Skin of body (tissue), 2 donors: Measurements from ENCODE around the gene AP4B1. TPM values are rescaled to one million over a fixed set of nuclear protein-coding genes. Genes with fewer than 3 reads are reported as not detected.
A peak's percentile ranks its signal among the peaks of the same experiment; 100 is the strongest.
"Not testable (repeated sequence)": the region's sequence is repeated elsewhere in the genome, so short reads cannot be mapped to it uniquely, and the experiment has no call there.

Source experiments
- DNase-seq: peaks from one replicate; lab custom pipeline; 2025; lab: John Stamatoyannopoulos, UW
- total RNA-seq: library from RNA; depleted of rRNA; stranded (reverse); fragments of >200 nt; gene quantifications from one replicate; pipeline ENCODE4 v1.2.3, GENCODE V29; 2014

AP4B1 gene
- 25.3 TPM for total RNA-seq

- peak; percentile 99 for DNase-seq
Measured at GRCh38 chr1:113904674-113905434, at the start of gene AP4B1, which contains the start of gene DCLRE1B. Gene AP4B1 (minus strand): TSS chr1:113904799. CDS start chr1:113904717, 82 bp downstream. Gene DCLRE1B (plus strand): TSS chr1:113905326. CDS start chr1:113905587, 261 bp downstream.

DNA sequence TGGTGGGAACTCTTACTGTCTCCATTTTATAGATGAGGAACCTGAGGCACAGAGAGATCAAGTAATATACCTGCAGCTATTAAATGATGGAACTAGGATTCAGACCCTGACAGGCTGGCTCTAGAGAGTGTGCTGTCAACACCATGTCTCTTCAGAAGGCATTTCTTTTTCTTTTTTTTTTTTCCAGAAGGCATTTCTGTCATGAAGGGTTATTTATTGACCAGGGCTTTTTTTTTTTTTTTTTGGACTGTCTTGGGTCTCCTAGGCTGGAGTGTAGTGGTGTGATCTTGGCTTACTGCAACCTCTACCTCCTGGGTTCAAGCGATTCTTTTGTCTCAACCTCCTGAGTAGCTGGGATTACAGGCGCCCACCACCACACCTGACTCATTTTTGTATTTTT is 47.1 kb upstream of the AP4B1 start:
- no peak for DNase-seq

DNA sequence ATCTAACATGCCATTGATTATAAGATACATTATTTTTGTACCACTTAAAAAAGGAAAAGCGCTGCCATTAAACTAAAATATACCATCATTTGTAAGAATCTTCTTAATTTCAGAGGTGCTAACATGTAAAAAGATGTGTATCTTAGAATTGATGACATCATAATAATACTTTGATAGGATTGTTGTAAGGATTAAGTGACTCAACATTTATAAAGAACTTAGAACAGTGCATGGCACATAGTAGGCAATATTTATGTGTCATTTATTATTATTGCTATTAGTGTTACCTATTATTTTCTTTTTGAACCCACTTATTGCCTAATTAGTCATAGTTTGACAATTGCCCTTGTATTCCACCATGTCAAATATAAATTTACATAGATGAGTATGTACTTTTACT is 46.3 kb upstream of the AP4B1 start:
- DNase-seq, result no peak

DNA sequence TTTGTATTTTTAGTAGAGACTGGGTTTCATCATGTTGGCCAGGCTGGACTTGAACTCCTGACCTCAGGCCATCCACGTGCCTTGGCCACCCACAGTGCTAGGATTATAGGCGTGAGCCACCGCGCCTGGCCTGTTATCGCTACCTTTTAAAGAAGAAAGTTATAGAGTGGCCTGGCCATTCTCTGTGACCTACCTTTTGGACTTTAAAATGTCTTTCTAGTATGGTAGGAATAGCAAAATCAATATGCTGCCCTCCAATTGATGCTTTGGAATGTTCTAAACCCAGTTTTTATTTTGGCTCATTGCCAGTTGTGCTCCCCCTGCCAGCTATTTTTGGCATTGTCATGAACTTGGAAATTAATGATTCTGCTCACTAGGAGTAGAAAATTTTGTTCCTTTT is 44.4 kb upstream of the AP4B1 start:
- DNase-seq, result no peak

GRCh38 chr1:113948151-113948550 is 43.6 kb upstream of the AP4B1 start:
- DNase-seq, result not testable (repeated sequence)

GRCh38 chr1:113947388-113948107 is 42.9 kb upstream of the AP4B1 start:
- no peak for DNase-seq

- no peak for DNase-seq
Measured at GRCh38 chr1:113946678-113947387, 42.2 kb upstream of the AP4B1 start.

GRCh38 chr1:113946112-113946511 is 41.5 kb upstream of the AP4B1 start:
- DNase-seq, result no peak

GRCh38 chr1:113945329-113945728 is 40.7 kb upstream of the AP4B1 start:
- no peak for DNase-seq

- DNase-seq, result no peak
Measured at GRCh38 chr1:113943028-113943811, 38.6 kb upstream of the AP4B1 start.

DNA sequence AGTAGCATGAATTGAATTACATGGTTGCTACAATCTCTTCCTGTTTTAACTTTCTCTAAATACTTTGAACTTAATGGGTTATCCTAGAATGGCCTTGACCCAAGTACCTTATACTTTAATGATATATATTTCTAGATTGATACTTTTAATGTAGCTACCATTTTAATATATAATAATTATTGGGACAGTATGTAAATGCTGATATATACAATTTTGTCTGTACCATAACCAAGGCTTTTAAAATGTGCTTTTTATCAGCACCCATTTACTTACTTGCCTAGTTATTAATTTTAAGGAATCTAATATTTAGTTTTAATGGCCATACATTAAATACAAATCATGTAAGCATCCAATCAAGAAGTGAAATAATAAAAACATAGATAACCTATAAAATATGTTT is 37.9 kb upstream of the AP4B1 start:
- no peak for DNase-seq

DNA sequence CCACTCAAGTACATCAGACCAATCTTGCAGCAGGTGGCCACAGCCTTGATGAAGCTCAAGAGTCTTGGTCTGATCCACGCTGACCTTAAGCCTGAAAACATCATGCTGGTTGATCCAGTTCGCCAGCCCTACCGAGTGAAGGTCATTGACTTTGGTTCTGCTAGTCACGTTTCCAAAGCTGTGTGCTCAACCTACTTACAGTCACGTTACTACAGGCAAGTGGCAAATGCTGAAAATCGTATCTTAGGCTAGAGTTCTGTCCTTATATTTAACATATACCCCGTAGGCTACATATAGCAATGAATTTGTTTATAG is 36.6 kb upstream of the AP4B1 start:
- no peak for DNase-seq

DNA sequence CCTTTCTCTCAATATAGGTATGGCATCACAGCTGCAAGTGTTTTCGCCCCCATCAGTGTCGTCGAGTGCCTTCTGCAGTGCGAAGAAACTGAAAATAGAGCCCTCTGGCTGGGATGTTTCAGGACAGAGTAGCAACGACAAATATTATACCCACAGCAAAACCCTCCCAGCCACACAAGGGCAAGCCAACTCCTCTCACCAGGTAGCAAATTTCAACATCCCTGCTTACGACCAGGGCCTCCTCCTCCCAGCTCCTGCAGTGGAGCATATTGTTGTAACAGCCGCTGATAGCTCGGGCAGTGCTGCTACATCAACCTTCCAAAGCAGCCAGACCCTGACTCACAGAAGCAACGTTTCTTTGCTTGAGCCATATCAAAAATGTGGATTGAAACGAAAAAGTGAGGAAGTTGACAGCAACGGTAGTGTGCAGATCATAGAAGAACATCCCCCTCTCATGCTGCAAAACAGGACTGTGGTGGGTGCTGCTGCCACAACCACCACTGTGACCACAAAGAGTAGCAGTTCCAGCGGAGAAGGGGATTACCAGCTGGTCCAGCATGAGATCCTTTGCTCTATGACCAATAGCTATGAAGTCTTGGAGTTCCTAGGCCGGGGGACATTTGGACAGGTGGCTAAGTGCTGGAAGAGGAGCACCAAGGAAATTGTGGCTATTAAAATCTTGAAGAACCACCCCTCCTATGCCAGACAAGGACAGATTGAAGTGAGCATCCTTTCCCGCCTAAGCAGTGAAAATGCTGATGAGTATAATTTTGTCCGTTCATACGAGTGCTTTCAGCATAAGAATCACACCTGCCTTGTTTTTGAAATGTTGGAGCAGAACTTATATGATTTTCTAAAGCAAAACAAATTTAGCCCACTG is 36.0 kb upstream of the AP4B1 start:
- DNase-seq, result no peak

- no peak for DNase-seq
Measured at GRCh38 chr1:113938192-113938591, 33.6 kb upstream of the AP4B1 start.

DNA sequence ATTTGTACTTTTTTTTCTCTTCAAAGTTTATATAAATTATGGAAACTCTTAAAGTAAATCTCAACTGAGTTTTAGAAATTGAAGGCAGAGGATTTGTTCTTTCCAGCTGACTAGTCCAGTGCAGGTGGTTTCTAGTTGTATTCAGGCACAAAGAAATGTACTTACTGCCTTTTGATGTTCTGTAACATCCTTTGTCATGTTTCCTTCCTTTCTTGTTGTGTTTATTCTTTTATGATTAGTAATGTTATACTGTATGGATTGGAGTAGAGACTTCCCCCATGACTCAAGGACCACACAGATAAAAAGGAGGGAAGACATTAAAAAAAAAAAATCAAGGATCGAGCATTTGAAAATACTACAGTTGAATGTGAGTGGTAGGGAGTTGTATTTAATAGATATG is 32.5 kb upstream of the AP4B1 start:
- no peak for DNase-seq

DNA sequence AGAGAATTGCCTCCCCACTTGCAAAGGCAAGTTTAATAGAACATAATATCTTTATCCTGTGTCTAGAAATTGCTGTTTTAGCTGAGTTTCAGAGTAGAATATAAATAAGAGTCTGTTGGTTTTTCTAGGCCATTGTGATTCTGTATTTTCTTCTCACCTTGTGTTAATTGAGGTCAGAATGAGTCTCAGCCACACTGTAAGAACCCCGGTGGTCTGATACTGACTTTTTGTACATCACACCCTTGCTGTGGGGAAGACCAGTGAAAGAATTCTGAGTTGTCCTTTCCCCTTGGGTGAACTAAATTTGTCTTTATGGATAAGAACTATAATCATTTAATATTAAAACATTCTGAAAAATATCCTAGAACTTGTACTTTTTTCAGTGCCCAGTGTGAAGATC is 31.4 kb upstream of the AP4B1 start:
- no peak for DNase-seq

DNA sequence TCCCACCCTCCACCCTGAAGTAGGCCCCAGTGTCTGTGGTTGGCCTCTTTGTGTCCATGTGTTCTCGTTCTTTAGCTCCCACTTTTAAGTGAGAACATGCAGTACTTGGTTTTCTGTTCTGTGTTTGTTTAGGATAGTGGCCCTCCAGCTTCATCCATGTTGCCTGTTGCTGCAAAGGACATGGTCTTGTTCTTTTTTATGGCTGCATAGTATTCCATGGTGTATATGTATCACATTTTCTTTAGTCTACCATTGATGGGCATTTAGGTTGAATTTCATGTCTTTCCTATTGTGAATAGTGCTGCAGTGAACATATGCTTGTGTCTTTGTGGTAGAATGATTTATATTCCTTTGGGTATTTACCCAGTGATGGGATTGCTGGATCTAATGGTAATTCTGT is 30.6 kb upstream of the AP4B1 start:
- DNase-seq, result no peak

GRCh38 chr1:113934511-113935055 is 30.0 kb upstream of the AP4B1 start:
- DNase-seq, result no peak

DNA sequence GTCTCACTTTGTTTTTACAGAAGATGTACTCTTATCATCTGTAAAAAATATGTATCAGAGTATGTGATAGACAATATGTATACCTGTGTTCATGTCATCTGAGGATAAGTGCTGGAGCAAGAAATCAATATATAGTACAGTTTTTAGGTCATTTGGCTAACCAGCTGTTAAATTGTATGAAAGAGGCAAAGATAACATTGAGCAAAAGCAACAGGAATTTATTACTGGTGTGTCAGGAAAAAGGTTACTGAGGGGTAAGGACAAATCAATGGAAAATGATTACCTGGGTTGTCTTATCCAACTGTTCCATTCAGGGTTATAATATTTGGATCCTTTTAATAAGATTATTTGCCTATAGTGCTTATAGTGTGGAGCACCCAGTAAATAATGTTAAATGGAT is 29.4 kb upstream of the AP4B1 start:
- no peak for DNase-seq

GRCh38 chr1:113931451-113931851 is 26.9 kb upstream of the AP4B1 start:
- no peak for DNase-seq
